ENCODE results near the gene PPM1F.

The PPM1F gene

GRCh38 chr22:21933413-21933812 is 19.2 kb downstream of the PPM1F start:
- WGBS, 2 donors (ENCODE audit: extremely low coverage in 2 of 2, insufficient read length in 2 of 2, insufficient replicate concordance in 1 of 2): no CpG with 5 or more reads among the region's 23 CpGs
- DNase-seq (ENCODE audit: low spot score): no peak
- H3K36me3 ChIP-seq (replicated peaks in 1 of 2; ENCODE audit: control insufficient read depth in 2 of 2, insufficient read depth in 2 of 2, low read length in 2 of 2): peaks cover 26 to 82% of the 10 kb centered on the region in 2 donors

GRCh38 chr22:21932347-21932746 is 20.3 kb downstream of the PPM1F start:
- H3K4me1 ChIP-seq (ENCODE audit: control insufficient read depth in 2 of 2, insufficient read depth in 1 of 2, low read depth in 1 of 2, low read length in 2 of 2): peaks cover 0 to 3% of the 10 kb centered on the region in 2 donors
- H3K27me3 ChIP-seq (ENCODE audit: control insufficient read depth in 3 of 3, insufficient read depth in 3 of 3, low read depth in 1 of 3, low read length in 3 of 3): no peaks in the 10 kb centered on the region
- H3K4me2 ChIP-seq (ENCODE audit: insufficient read depth, low read length, poor library complexity, severe bottlenecking): no peak overlapping the region
- no peak overlapping the region for H4K8ac ChIP-seq (ENCODE audit: low read depth, low read length)
- no peak for DNase-seq (ENCODE audit: low spot score)
- no peak overlapping the region for H3K18ac ChIP-seq (ENCODE audit: low read length)
- H3K9ac ChIP-seq (ENCODE audit: low read depth, low read length, poor library complexity): no peak overlapping the region
- no peak overlapping the region for H2AK5ac ChIP-seq (ENCODE audit: low read depth, low read length)
- no peak overlapping the region for H3K4ac ChIP-seq (ENCODE audit: low read length)
- H3K36me3 ChIP-seq (replicated peaks in 1 of 2; ENCODE audit: control insufficient read depth in 2 of 2, insufficient read depth in 2 of 2, low read length in 2 of 2): peaks cover 26 to 81% of the 10 kb centered on the region in 2 donors
- no peak overlapping the region for H2BK12ac ChIP-seq (ENCODE audit: low read length)
- no peak overlapping the region for H3K4me3 ChIP-seq (ENCODE audit: low read length in 2 of 2)
- H3K27ac ChIP-seq (replicated peaks; ENCODE audit: low read length): no peak overlapping the region
- no peak overlapping the region for H3K23ac ChIP-seq (ENCODE audit: low read depth, low read length, poor library complexity)
- H3K9me3 ChIP-seq (replicated peaks in 1 of 2; ENCODE audit: control insufficient read depth in 2 of 2, insufficient read depth in 1 of 2, low read depth in 1 of 2, low read length in 2 of 2): no peaks in the 10 kb centered on the region
- H3K14ac ChIP-seq (ENCODE audit: low read length): no peak overlapping the region
- H4K91ac ChIP-seq (ENCODE audit: low read depth, low read length, poor library complexity): no peak overlapping the region
- no peak overlapping the region for H2AFZ ChIP-seq (ENCODE audit: low read length)
- H2BK120ac ChIP-seq (ENCODE audit: low read depth, low read length): no peak overlapping the region
- no peak overlapping the region for H2BK5ac ChIP-seq (ENCODE audit: low read length)
- H3K79me1 ChIP-seq (ENCODE audit: low read depth, low read length): peaks cover 2% of the 10 kb centered on the region
- H2BK15ac ChIP-seq (ENCODE audit: low read length): no peak overlapping the region
- no CpG with 5 or more reads among the region's 3 CpGs for WGBS, 2 donors (ENCODE audit: extremely low coverage in 2 of 2, insufficient read length in 2 of 2, insufficient replicate concordance in 1 of 2)

More at GRCh38 chr22:21933413-21933812, 19.2 kb downstream of the PPM1F start:
- Histone ChIP-seq H2BK12ac (ENCODE audit: low read length) (no peak overlapping the region), H3K79me1 (ENCODE audit: low read depth, low read length) (peaks cover 2% of the 10 kb centered on the region), H2BK15ac (ENCODE audit: low read length) (no peak overlapping the region), H3K23ac (ENCODE audit: low read depth, low read length, poor library complexity) (peak overlapping the region; percentile 26), H2AFZ (ENCODE audit: low read length) (no peak overlapping the region), H4K91ac (ENCODE audit: low read depth, low read length, poor library complexity) (no peak overlapping the region), H3K4ac (ENCODE audit: low read length) (no peak overlapping the region), H3K14ac (ENCODE audit: low read length) (no peak overlapping the region), H3K18ac (ENCODE audit: low read length) (no peak overlapping the region), H2AK5ac (ENCODE audit: low read depth, low read length) (no peak overlapping the region), H3K4me1 (ENCODE audit: control insufficient read depth in 2 of 2, insufficient read depth in 1 of 2, low read depth in 1 of 2, low read length in 2 of 2) (peaks cover 5 to 7% of the 10 kb centered on the region in 2 donors), H3K4me3 (ENCODE audit: low read length in 2 of 2) (no peak overlapping the region), H3K27me3 (ENCODE audit: control insufficient read depth in 3 of 3, insufficient read depth in 3 of 3, low read depth in 1 of 3, low read length in 3 of 3) (no peaks in the 10 kb centered on the region), H3K4me2 (ENCODE audit: insufficient read depth, low read length, poor library complexity, severe bottlenecking) (no peak overlapping the region), H4K8ac (ENCODE audit: low read depth, low read length) (peak overlapping the region; percentile 74), H3K9ac (ENCODE audit: low read depth, low read length, poor library complexity) (no peak overlapping the region), H3K9me3 (replicated peaks in 1 of 2; ENCODE audit: control insufficient read depth in 2 of 2, insufficient read depth in 1 of 2, low read depth in 1 of 2, low read length in 2 of 2) (no peaks in the 10 kb centered on the region), H2BK120ac (ENCODE audit: low read depth, low read length) (no peak overlapping the region), H3K27ac (replicated peaks; ENCODE audit: low read length) (no peak overlapping the region), H2BK5ac (ENCODE audit: low read length) (no peak overlapping the region)

- peaks cover 23 to 73% of the 10 kb centered on the region in 2 donors for H3K36me3 ChIP-seq (replicated peaks in 1 of 2; ENCODE audit: control insufficient read depth in 2 of 2, insufficient read depth in 2 of 2, low read length in 2 of 2)
Measured at GRCh38 chr22:21931056-21931455, 21.6 kb downstream of the PPM1F start.

GRCh38 chr22:21929253-21929652 is 23.4 kb downstream of the PPM1F start:
- H4K8ac ChIP-seq (ENCODE audit: low read depth, low read length): no peak overlapping the region
- no peak overlapping the region for H2BK5ac ChIP-seq (ENCODE audit: low read length)
- peaks cover 2% of the 10 kb centered on the region for H3K79me1 ChIP-seq (ENCODE audit: low read depth, low read length)
- no CpG with 5 or more reads among the region's 6 CpGs for WGBS, 2 donors (ENCODE audit: extremely low coverage in 2 of 2, insufficient read length in 2 of 2, insufficient replicate concordance in 1 of 2)
- no peak overlapping the region for H4K91ac ChIP-seq (ENCODE audit: low read depth, low read length, poor library complexity)
- H3K36me3 ChIP-seq (replicated peaks in 1 of 2; ENCODE audit: control insufficient read depth in 2 of 2, insufficient read depth in 2 of 2, low read length in 2 of 2): peaks cover 23 to 59% of the 10 kb centered on the region in 2 donors
- H3K18ac ChIP-seq (ENCODE audit: low read length): no peak overlapping the region
- no peak overlapping the region for H3K4me2 ChIP-seq (ENCODE audit: insufficient read depth, low read length, poor library complexity, severe bottlenecking)
- DNase-seq (ENCODE audit: low spot score): no peak
- no peaks in the 10 kb centered on the region for H3K9me3 ChIP-seq (replicated peaks in 1 of 2; ENCODE audit: control insufficient read depth in 2 of 2, insufficient read depth in 1 of 2, low read depth in 1 of 2, low read length in 2 of 2)
- H3K9ac ChIP-seq (ENCODE audit: low read depth, low read length, poor library complexity): no peak overlapping the region
- H2AFZ ChIP-seq (ENCODE audit: low read length): no peak overlapping the region
- H2BK120ac ChIP-seq (ENCODE audit: low read depth, low read length): no peak overlapping the region
- H3K23ac ChIP-seq (ENCODE audit: low read depth, low read length, poor library complexity): peak overlapping the region; percentile 34
- H3K14ac ChIP-seq (ENCODE audit: low read length): no peak overlapping the region
- H2BK15ac ChIP-seq (ENCODE audit: low read length): no peak overlapping the region
- H2BK12ac ChIP-seq (ENCODE audit: low read length): no peak overlapping the region
- H3K4me1 ChIP-seq (ENCODE audit: control insufficient read depth in 2 of 2, insufficient read depth in 1 of 2, low read depth in 1 of 2, low read length in 2 of 2): peaks cover 0 to 21% of the 10 kb centered on the region in 2 donors
- H3K27ac ChIP-seq (replicated peaks; ENCODE audit: low read length): no peak overlapping the region
- no peak overlapping the region for H3K4me3 ChIP-seq (ENCODE audit: low read length in 2 of 2)
- no peaks in the 10 kb centered on the region for H3K27me3 ChIP-seq (ENCODE audit: control insufficient read depth in 3 of 3, insufficient read depth in 3 of 3, low read depth in 1 of 3, low read length in 3 of 3)
- no peak overlapping the region for H2AK5ac ChIP-seq (ENCODE audit: low read depth, low read length)
- H3K4ac ChIP-seq (ENCODE audit: low read length): no peak overlapping the region

More at GRCh38 chr22:21931056-21931455, 21.6 kb downstream of the PPM1F start:
- no peak overlapping the region for H3K27ac ChIP-seq (replicated peaks; ENCODE audit: low read length)
- H3K9ac ChIP-seq (ENCODE audit: low read depth, low read length, poor library complexity): no peak overlapping the region
- peaks cover 0 to 13% of the 10 kb centered on the region in 2 donors for H3K4me1 ChIP-seq (ENCODE audit: control insufficient read depth in 2 of 2, insufficient read depth in 1 of 2, low read depth in 1 of 2, low read length in 2 of 2)
- H3K4me3 ChIP-seq (ENCODE audit: low read length in 2 of 2): no peak overlapping the region
- H2AK5ac ChIP-seq (ENCODE audit: low read depth, low read length): no peak overlapping the region
- peaks cover 2% of the 10 kb centered on the region for H3K79me1 ChIP-seq (ENCODE audit: low read depth, low read length)
- no peak overlapping the region for H3K4me2 ChIP-seq (ENCODE audit: insufficient read depth, low read length, poor library complexity, severe bottlenecking)
- H2BK12ac ChIP-seq (ENCODE audit: low read length): no peak overlapping the region
- H4K91ac ChIP-seq (ENCODE audit: low read depth, low read length, poor library complexity): no peak overlapping the region
- no peak overlapping the region for H2BK15ac ChIP-seq (ENCODE audit: low read length)
- H3K27me3 ChIP-seq (ENCODE audit: control insufficient read depth in 3 of 3, insufficient read depth in 3 of 3, low read depth in 1 of 3, low read length in 3 of 3): no peaks in the 10 kb centered on the region
- H3K9me3 ChIP-seq (replicated peaks in 1 of 2; ENCODE audit: control insufficient read depth in 2 of 2, insufficient read depth in 1 of 2, low read depth in 1 of 2, low read length in 2 of 2): no peaks in the 10 kb centered on the region
- H3K4ac ChIP-seq (ENCODE audit: low read length): no peak overlapping the region
- H3K14ac ChIP-seq (ENCODE audit: low read length): peak overlapping the region; percentile 75
- peak overlapping the region; percentile 28 for H3K23ac ChIP-seq (ENCODE audit: low read depth, low read length, poor library complexity)
- no peak overlapping the region for H2BK5ac ChIP-seq (ENCODE audit: low read length)
- H2BK120ac ChIP-seq (ENCODE audit: low read depth, low read length): no peak overlapping the region
- H2AFZ ChIP-seq (ENCODE audit: low read length): no peak overlapping the region
- H3K18ac ChIP-seq (ENCODE audit: low read length): no peak overlapping the region
- DNase-seq (ENCODE audit: low spot score): no peak
- no peak overlapping the region for H4K8ac ChIP-seq (ENCODE audit: low read depth, low read length)
- no CpG with 5 or more reads among the region's 12 CpGs for WGBS, 2 donors (ENCODE audit: extremely low coverage in 2 of 2, insufficient read length in 2 of 2, insufficient replicate concordance in 1 of 2)

Data from neuronal stem cell (in vitro differentiated cells).